HUDEP-2 (cell line): Measurements from ENCODE around the gene PI16.
"Not testable (repeated sequence)": the region's sequence is repeated elsewhere in the genome, so short reads cannot be mapped to it uniquely, and the experiment has no call there.

Experiments used
- DNase-seq, 76 experiments: peaks; one replicate each; lab custom pipeline; 2025; ENCODE audit not compliant: unreplicated experiment in 76 of 76; lab: John Stamatoyannopoulos, UW

The PI16 gene

DNA sequence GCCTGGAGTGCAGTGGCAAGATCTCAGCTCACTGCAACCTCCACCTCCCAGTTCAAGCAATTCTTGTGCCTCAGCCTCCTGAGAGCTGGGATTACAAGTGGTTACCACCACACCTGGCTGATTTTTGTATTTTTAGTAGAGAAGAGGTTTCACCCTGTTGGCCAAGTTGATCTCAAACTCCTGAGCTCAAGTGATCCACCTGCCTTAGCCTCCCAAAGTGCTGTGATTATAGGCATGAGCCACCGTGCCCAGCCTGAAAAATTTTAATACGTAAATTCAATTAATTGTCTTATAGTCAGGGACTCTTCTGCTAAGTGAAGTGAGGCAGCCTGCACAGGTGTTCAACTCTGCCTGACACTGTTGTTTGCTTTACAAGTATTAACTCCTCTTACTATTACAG lies 35.9 kb downstream of the PI16 start:
- DNase-seq, result not testable (repeated sequence)

DNA sequence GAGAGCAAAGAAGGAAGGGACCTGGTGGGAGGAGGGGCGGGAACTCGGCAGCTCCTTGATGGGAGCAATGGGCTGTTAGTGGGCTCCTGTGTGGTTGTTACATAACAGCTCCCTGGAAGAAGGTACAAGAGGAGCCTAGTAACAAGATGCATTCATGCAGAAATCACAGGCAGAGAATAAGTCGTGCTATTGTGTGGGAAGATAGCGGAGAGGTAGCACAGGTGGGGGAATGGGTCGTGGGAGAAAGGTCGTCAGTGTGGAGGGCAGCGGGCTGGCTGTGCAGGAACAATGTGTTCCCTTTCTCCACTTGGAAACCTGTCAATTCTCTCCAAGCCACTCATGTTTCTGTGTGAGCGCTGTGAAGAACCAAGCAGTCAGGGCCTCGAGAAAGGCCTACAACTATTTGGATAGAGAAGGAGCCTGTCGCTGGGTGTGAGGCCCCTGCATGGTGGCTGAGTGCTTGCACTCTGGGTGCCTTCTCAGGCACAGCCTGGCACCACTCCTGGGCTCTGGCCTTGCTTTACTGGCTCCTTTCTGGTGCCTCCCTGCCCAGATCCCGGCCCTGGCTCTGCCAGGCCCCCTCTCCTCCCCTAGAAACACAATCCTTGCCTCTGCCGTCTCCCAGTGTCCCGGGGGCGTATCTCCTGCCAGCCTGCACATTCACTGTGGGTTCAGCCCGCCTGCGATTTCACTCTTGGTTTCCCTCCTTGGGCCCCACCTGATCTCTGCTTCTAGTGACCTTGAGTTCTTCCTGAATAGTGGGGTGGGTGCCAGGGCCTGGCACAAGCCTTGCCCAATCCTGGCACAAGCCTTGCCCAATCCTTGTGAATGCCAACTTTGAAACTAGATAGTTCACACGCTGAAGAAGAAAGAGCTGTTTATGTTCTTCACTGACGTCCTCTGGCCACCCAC lies 43.5 kb downstream of the PI16 start:
- DNase-seq, result no peak

DNA sequence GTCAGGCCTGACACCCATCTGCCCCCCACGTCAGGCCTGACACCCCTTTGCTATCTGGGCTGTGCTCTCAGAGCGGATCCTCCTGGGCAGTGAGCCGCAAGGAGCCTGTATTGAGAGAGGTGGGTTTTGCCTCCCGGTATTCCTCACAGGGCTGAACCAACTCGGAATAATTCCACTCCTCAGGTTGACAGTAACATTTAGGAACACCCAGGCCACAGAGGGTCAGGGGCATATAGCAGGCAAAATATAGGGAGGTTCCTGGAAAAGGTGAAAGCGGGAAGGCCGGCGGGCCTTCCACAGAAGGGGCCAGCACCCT lies 44.1 kb downstream of the PI16 start:
- DNase-seq, result no peak

DNA sequence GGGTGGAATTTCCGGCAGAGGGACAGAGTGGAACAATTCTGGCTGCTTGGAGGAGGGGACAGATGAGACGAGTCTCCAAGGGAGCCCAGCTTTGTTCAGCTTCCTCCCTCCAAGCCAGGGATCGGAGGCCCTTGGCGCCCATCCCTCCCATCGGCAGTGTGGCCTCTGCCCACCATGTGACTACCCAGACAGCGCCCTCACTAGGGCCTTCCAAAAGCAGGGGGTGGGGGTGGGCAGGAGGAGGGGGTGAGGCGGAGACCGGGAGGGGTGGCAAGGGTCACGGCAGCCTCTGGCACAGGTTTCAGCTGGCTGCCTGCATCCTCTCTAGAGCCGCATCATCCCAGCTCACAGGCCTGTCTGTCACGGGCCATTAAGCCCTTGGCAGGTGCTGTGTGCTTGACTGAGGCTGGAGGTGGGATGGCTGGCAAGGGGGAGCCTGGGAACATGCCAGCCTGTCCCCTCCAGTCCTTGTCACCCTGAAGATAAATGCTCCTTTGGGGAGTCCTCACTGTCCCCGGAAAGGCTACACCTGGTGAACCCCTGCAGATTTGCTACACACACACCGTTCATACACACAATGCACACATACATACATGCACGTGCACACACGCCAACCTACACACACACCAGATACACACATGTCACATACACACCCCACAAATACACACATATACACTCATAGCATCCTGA lies 44.7 kb downstream of the PI16 start:
- DNase-seq, result no peak

DNA sequence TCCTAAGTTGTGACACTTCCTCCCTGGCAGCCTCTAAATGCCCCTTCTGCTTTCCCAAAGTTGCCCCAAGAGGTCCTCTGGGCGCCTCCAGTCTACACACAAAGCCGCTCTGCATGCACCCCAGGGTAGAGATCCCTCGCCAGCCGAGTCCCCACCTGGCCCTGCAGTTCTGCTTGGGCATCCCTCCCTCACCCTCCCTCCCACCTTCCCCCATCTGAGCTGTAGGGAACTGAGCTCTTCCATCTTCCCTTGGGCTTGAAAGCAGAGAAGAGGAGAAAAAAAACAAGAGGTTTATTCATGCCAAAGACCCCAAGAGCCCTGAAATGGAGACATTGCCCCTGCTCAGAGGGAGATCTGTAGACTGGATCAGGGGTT lies 45.2 kb downstream of the PI16 start:
- no peak for DNase-seq

DNA sequence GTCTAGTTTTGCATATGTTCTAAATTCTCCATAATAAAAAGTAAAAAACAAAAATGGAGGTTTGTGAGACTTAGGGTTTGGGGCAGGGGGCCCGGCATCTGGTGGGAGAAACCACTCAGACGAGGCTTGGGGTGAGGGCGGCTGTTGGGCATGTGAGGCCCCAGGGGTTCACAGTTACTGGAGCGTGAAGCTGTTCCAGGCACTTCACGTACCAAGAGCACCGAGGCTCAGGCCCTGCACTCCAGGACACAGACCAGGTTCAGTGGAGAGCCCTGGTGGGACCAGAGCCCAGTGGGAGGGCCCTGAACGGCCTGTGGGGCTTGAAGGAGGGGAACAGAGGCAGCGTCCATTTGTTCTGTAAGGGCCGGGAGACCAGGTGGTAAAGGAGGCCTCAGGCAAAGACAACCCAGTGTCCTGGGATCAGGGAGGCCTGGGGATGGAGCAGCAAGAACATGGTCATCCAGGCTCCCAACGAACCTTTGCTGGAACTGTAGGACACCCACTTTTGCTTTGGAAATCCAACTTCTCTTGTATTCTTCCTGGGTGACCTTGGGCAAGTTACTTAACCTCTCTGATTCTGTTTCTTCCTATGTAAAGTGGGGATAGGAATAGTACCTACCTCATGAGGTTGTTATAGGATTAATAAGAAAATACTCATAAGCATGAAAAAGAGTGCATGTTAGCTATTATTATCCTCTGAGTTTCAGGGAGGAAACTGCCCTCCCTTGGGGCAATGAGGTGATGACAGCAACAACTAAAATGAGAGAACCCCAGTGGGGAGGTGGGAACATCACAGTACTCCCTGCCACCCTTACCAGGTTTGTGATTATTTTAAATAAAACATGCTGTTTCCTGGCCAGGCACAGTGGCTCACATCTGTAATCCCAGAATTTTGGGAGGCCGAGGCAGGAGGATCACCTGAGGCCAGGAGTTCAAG lies 49.8 kb downstream of the PI16 start:
- no peak for DNase-seq

DNA sequence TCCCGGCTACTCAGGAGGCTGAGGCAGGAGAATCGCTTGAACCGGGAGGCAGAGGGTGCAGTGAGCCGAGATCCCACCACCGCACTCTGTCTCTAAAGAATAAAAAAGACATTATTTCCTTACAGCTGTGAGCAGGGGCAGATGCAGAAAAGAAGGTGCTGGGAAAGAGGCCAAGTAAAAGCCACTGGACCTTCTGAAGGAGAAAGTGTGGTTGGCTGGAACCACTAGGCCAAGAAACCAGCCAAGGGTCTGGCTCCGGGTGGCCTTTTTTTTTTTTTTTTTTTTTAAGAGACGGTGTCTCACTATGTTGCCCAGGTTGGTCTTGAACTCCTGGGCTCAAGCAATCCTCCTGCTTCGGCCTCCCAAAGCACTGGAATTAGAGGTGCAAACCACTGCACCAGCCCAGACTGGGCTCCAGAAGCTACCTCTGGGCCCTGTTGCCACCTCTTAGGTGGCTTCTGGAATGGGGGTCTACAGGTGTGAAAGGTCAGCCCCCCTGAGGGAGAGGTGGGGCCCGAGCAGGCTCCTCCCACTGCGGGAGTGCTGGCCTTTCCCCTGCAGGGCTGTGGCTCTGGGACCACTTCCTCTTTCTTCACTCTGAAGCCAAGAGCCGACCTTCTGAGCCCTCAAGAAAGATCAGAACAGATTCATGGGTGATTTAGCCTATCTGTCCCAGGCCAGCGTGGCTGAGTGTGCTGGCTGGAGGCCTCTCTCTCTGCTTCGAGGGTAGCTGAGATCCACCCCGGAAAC lies 50.7 kb downstream of the PI16 start, which contains the start of gene FGD2:
Gene FGD2, plus strand, starts transcription at position 595 of the 750 bp plus-strand sequence. CDS start 163 bp downstream, outside the sequence.
- DNase-seq, result peak in 33 of 76 experiments; percentile 12 to 64 (median 33)

DNA sequence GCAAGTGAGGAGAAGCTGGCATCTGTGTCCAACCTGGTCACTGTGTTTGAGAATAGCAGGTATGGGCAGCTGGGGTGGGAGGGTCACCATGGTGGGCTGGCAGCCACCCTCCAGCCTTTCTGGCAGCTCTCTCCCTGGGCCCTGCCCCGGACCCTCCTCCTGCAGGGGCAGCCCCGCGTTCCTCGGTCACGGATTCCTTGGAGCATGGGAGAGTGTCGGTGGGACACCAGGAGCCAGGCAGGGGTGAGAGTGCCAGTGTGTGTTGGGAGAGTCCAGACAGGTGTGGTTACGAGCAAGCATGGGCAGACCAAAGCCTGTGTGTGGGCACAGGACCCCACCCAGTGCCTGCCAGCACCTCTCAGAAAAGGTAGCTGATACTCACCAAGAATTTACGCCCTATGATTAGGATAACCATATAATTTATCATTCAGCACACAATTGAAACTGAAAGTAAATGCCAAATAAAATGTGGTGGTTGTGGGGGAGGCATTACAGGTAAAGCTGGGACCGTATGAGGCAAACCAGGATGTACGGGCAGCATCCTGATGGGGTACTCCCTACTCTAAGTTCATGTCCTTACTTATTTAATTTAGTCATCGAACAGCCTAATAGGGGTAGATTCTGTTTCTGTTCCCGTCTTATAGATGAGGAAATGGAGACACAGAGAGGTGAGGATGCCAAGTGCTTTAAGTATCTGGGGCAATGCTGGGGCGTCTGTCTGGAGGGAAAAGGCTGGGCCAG lies 51.5 kb downstream of the PI16 start:
- DNase-seq, result no peak

DNA sequence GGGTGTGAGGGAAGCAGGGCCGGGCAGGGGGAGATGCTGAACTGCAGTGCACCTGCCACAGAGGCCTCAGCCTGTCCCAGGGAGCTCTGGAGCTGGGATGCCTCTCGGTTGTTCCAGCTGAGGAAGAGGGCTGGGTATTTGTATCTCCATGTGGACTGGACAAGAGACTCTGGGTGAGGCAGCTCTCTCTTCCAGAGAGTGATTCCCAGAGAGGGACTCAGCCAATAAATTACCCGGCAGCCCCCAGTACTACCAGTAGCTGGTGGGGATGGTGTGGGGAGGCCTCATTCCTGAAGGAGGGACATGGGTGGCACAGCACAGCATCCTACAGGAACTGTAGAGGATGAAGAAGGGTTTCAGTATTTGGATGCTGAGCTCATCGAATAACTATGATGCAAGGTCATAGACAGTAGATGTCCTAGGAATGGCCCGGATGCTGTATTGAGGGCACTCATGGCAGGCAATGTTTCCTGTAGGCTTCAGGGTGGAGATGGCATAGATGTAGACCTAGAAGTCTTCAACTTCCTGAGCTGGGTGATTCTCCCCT lies 52.3 kb downstream of the PI16 start:
- no peak for DNase-seq

DNA sequence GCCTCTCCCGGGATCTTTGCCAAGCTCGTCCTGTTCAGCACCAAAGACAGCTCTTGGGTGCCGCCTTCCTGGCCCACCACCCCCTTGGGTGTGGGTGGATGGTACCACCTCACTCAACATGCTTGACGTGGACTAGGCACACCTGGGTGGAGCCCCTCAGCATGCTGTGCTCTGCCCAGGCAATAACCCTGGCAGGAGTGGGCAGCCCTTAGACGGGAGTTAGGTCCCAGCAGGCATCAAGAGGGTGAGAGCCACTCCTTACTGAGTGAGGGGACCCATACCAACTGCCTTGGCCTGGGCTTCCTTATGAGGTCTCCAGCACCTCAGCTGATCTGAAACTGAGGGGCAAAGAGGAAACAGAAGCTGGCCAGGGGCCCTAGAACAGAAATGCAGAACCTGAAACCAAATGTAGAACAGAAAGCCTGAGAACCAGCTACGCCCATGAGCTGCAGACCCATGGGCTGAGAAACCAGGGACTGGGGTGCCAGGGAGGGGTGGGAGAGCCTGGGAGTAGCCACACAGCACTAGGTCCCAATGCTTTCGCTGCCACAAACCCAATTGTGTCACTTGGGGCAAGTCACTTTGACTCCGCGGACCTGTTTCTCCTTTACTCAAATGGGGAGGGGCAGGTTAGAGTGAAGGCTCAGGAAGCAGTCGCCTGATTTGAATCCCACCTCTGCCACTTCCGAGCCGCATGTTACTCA lies 53.0 kb downstream of the PI16 start:
- peak in 11 of 76 experiments; percentile 11 to 40 (median 18) for DNase-seq

DNA sequence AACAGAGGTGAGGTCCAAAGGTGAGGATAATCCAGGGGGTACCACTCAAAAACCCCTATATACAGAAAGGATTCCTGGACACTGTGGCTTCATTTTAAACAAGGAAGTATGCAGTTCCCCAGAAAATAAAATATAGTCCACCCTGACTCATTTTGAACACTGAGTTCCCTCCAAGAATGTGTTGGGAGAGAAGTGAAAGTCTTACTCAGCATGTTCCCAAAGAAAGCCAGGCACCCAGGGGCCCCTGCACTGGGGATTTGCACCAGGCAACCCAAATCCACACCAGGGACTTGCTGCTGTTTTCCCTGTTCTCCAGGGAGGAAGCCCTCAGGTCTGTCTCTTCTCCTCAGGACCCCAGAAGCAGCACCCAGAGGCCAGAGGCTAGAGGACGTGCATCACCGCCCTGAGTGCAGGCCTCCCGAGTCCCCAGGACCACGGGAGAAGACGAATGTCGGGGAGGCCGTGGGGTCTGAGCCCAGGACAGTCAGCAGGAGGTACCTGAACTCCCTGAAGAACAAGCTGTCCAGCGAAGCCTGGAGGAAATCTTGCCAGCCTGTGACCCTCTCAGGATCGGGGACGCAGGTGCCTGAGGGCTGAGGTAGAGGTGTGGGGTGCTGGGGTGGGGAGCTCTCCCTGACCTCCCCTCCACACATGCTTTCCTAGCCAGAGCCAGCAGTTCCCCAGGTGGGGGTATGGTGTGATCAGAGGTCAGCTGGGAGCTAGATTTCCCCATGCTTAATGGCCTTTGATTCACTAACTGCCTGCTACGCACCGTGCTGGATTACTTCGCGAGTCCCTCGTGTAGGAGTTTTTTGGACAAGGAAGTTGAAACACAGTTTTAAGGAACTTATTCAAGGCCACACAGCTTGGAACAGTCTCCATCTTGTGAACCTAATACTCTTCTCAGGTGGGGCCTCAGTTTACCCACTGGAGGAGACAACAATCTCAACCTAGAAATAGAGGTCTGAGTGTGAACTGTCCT lies 54.2 kb downstream of the PI16 start:
- no peak for DNase-seq

DNA sequence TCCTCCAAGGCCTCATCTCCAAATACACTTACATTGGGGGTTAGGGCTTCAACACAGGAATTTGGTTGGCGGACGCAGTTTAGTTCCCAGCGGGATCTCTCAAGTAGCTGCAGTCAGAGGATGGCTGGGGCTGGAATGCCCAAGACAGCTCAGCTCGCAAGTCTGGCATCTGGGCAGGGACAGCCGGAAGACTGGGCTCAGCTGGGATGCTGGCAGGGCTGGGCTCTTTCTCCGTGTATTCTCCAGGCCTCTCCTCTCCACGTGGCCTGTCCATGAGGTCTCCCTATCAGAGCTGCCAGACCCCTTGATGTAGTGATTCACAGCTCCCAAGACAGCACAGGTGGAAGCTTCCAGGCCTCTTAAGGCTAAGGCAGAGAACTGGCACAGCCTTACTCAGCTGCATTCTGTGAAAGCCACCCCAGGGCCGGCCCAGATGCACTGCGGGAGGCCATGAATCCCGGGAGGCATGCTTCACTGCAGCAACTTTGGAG lies 55.9 kb downstream of the PI16 start:
- DNase-seq, result no peak

DNA sequence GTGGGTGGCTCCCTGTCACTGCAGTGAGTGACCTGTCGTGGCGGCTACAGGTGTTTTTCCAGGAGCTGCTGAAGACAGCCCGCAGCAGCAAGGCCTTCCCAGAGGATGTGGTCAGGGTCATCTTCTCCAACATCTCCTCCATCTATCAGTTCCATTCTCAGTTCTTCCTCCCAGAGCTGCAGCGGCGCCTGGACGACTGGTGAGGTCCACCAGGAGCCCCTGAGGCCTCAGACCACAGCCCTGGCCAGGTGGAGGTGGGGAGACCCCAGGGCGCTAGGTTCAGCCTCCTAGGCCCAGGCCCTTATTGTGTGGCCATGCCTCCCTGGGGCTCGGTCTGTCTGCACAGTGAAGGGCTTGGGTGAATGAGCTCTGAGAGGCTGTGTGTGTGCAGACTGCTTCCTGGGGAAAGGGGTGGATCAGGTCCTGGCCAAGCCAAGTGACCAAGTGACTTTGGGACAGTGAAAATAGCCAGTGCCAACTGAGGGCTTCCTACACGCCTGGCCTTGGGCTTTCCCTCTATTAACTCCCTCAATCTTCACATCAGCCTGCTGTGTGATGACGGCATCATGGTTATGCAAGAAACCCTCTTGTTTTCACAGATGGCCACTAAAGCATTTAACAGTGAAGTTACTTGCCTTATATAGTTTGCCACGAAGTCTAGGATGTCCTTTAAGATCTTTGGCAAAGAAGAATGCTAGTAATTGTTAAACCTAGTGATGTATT lies 57.3 kb downstream of the PI16 start:
- no peak for DNase-seq

DNA sequence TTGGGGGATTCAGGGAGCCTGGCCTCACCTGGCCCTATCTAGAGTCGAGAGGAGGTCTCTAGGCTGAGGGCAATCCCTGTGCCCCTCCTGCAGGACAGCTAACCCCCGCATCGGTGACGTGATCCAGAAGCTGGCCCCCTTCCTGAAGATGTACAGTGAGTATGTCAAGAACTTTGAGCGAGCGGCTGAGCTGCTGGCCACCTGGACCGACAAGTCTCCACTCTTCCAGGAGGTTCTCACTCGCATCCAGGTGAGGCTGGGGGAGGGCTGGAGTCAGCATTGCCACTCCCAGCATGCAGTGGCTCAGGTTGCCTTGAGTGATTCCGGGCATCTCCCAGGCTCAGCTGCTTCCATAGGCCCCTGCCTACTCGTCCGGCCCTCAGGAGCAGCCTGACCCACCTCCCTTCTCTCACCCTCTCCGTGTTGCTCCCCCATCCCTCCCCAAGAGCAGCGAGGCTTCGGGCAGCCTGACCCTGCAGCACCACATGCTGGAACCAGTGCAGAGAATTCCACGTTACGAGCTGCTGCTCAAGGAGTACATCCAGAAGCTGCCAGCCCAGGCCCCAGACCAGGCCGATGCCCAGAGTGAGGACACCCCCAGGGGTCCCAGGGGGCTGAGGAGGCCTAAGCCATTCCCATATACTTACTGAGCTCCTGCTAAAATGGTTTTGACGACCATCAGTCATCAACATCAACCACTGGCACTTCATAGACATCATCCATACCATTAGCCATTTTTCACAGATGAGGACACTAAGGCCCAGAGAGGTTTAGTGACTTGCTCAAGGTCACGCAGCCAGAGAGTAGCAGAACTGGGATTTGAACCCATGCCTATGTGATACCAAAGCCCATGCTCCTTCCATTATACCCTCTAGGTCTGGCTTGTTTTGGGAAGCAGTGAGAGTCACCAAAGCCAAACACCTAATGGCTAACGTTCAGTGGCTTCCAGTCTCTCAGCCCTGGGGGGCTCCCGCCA lies 59.3 kb downstream of the PI16 start:
- no peak for DNase-seq
